ENCODE results near the gene ERBB3.

Gene ERBB3

GRCh38 chr12:56086608-56087007 lies 6.6 kb downstream of the ERBB3 start:
- no peak overlapping the region for H3K4me3 ChIP-seq (replicated peaks; ENCODE audit: low read depth, low read length)
- TF ChIP-seq CTCF (IDR thresholded peaks at IDR 0.05; ENCODE audit: low read depth, low read length, missing control alignments): no peak
- no peak for DNase-seq (ENCODE audit: extremely low read depth, low read depth)

DNA sequence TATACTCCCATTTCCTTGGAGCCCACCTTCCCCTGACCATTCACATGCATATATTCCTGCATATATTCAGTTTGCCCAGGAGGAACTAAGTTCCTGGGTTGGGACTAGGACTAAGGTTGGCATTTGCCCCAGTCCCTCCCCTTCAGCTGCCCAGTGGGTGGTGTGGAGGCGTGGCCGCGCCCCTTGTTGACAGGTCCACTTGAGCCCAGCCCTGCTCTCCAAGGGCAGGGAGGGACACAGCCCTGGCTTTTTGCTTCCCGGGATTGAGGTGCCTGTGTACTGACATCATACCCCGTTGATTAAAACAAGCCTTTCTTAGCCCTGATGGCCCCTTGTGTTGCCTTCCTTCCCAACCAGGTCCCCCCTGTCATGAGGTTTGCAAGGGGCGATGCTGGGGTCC lies 7.3 kb downstream of the ERBB3 start:
- no peak overlapping the region for H3K4me3 ChIP-seq (replicated peaks; ENCODE audit: low read depth, low read length)
- no peak for DNase-seq (ENCODE audit: extremely low read depth, low read depth)
- TF ChIP-seq CTCF (IDR thresholded peaks at IDR 0.05; ENCODE audit: low read depth, low read length, missing control alignments): no peak

DNA sequence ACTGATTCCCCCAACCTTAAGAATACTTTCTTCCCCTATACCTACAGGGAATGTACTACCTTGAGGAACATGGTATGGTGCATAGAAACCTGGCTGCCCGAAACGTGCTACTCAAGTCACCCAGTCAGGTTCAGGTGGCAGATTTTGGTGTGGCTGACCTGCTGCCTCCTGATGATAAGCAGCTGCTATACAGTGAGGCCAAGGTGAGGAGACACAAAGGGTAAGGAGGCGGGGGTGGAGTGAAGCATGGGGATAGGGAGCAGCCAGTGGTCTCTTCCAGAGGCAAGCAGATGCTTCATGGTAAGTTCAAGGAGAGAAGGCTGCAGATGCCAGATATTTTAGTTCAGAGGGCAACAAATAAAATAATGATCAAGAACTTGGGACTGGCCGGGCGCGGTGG lies 17.8 kb downstream of the ERBB3 start:
- TF ChIP-seq CTCF (IDR thresholded peaks at IDR 0.05; ENCODE audit: low read depth, low read length, missing control alignments): no peak
- H3K4me3 ChIP-seq (replicated peaks; ENCODE audit: low read depth, low read length): no peak overlapping the region
- DNase-seq (ENCODE audit: extremely low read depth, low read depth): no peak

DNA sequence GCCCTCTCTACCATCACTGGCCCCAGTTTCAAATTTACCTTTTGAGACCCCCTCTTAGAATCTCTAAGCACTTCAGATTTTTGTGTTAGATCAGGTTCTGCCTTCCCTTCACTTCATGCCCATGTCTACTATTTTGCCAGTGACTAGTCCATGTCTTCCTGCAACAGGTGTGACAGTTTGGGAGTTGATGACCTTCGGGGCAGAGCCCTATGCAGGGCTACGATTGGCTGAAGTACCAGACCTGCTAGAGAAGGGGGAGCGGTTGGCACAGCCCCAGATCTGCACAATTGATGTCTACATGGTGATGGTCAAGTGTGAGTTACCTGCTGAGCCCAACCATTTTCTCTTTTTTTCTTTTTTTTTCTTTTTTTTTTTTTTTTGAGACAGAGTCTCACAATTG lies 18.6 kb downstream of the ERBB3 start:
- TF ChIP-seq CTCF (IDR thresholded peaks at IDR 0.05; ENCODE audit: low read depth, low read length, missing control alignments): no peak
- DNase-seq (ENCODE audit: extremely low read depth, low read depth): no peak
- H3K4me3 ChIP-seq (replicated peaks; ENCODE audit: low read depth, low read length): no peak overlapping the region

- H3K4me3 ChIP-seq (replicated peaks; ENCODE audit: low read depth, low read length): no peak overlapping the region
- no peak for TF ChIP-seq CTCF (IDR thresholded peaks at IDR 0.05; ENCODE audit: low read depth, low read length, missing control alignments)
Observed at GRCh38 chr12:56099787-56100186, 19.8 kb downstream of the ERBB3 start.

GRCh38 chr12:56101045-56101444 lies 21.1 kb downstream of the ERBB3 start:
- TF ChIP-seq CTCF (IDR thresholded peaks at IDR 0.05; ENCODE audit: low read depth, low read length, missing control alignments): no peak
- no peak overlapping the region for H3K4me3 ChIP-seq (replicated peaks; ENCODE audit: low read depth, low read length)
- no peak for DNase-seq (ENCODE audit: extremely low read depth, low read depth)

More at GRCh38 chr12:56099787-56100186, 19.8 kb downstream of the ERBB3 start:
- DNase-seq (ENCODE audit: extremely low read depth, low read depth): no peak

GRCh38 chr12:56102683-56103065 lies 22.7 kb downstream of the ERBB3 start:
- DNase-seq (ENCODE audit: extremely low read depth, low read depth): no peak
- no peak overlapping the region for H3K4me3 ChIP-seq (replicated peaks; ENCODE audit: low read depth, low read length)
- no peak for TF ChIP-seq CTCF (IDR thresholded peaks at IDR 0.05; ENCODE audit: low read depth, low read length, missing control alignments)

Data from HFF-Myc (cell line).